HCT116 (cell line): ENCODE results near the gene SUMO3. TPM values are rescaled to one million over a fixed set of nuclear protein-coding genes. Genes with fewer than 3 reads are reported as not detected.
A peak's percentile ranks its signal among the peaks of the same experiment; 100 is the strongest.

Experiments used
- ATAC-seq: fragments of 200-7000 bp; cut with Tn5 transposase; 2 replicates; pipeline ENCODE4 v1.9.1; 2020; ENCODE audit warnings: mild to moderate bottlenecking, moderate library complexity
- BruUV-seq: library from RNA; stranded (reverse); fragments of 400-500 nt; replicated peaks from 2 replicates; lab custom pipeline; 2021; lab: Mats Ljungman, UMichigan
- CTCF ChIA-PET: fragments of 300-600 bp; sonication (Branson Sonifier 250); formaldehyde crosslinking; loops from one replicate; lab custom pipeline; 2021; ENCODE audit warnings: antibody characterized with exemption; lab: Charles Lee
- POLR2A ChIA-PET: fragments of 300-600, 350-600 bp; sonication (Branson Sonifier 250); formaldehyde crosslinking; loops from one replicate; lab custom pipeline; 2021; ENCODE audit warnings: antibody characterized with exemption; lab: Charles Lee
- RAD21 ChIA-PET, 2 experiments: fragments of 300-600 bp; sonication (Branson Sonifier 250); formaldehyde crosslinking; loops; one replicate each; lab custom pipeline; 2023; ENCODE audit warnings: low total read pairs in 2 of 2; ENCODE audit not compliant: uncharacterized antibody in 2 of 2, unreplicated experiment in 2 of 2, low non-redundant PET in 1 of 2; lab: Charles Lee
- DNase-seq: peaks from one replicate; pipeline ENCODE4 v3.0.0-alpha.2; 2010; ENCODE audit warnings: low read depth, low spot score
- H2AFZ ChIP-seq: fragments of 200-600 bp; shearing (Covaris generic), sonication (generic); 2 replicates; pipeline ENCODE4 v1.6.1; 2017; ENCODE audit warnings: low read depth, mixed run types, mixed read lengths, antibody characterized with exemption, low read length; ENCODE audit not compliant: poor library complexity, severe bottlenecking
- H3K27ac ChIP-seq: 2 replicates; pipeline ENCODE4 v1.5.1; 2012; ENCODE audit warnings: low read depth, low read length
- H3K27me3 ChIP-seq: fragments of 200-600 bp; sonication (generic); 2 replicates; pipeline ENCODE4 v1.6.1; 2016; ENCODE audit warnings: mixed run types, low read length, mixed read lengths; ENCODE audit not compliant: insufficient read depth
- H3K36me3 ChIP-seq, 2 experiments: fragments of 200-500 bp in 1 of 2; fragments of 200-600 bp in 1 of 2; sonication (Bioruptor generic) in 1 of 2; sonication (generic) in 1 of 2; 2 replicates each; pipeline versions ENCODE4 v1.5.1 to v1.6.1; 2014 to 2016; ENCODE audit warnings: low read length in 2 of 2, inconsistent platforms in 1 of 2, mixed read lengths in 1 of 2, mixed run types in 1 of 2; ENCODE audit not compliant: insufficient read depth in 2 of 2, control insufficient read depth in 1 of 2
- H3K4me1 ChIP-seq, 2 experiments: fragments of 200-600 bp in 1 of 2; sonication (generic) in 1 of 2; 2 replicates each; pipeline versions ENCODE4 v1.5.1 to v1.6.1; 2012 to 2017; ENCODE audit warnings: low read length in 2 of 2, inconsistent platforms in 1 of 2, mild to moderate bottlenecking in 1 of 2, mixed read lengths in 1 of 2, mixed run types in 1 of 2, moderate library complexity in 1 of 2; ENCODE audit not compliant: insufficient read depth in 2 of 2, control insufficient read depth in 1 of 2
- H3K4me2 ChIP-seq: fragments of 200-600 bp; sonication (generic); 2 replicates; pipeline ENCODE4 v1.6.1; 2017; ENCODE audit warnings: mixed run types, low read length, mixed read lengths
- H3K4me3 ChIP-seq, 2 experiments: fragments of 200-600 bp in 1 of 2; sonication (generic) in 1 of 2; replicated peaks in 1 of 2; 2 replicates each; pipeline ENCODE4 v1.5.1; 2011 to 2016; ENCODE audit warnings: low read length in 2 of 2, control low read depth in 1 of 2, low read depth in 1 of 2, mild to moderate bottlenecking in 1 of 2, mixed read lengths in 1 of 2, mixed run types in 1 of 2
- H3K79me2 ChIP-seq: fragments of 200-600 bp; sonication (generic); 2 replicates; pipeline ENCODE4 v1.6.1; 2017; ENCODE audit warnings: mild to moderate bottlenecking, mixed run types, low read length, moderate library complexity, mixed read lengths; ENCODE audit not compliant: insufficient read depth
- H3K9ac ChIP-seq: fragments of 200-600 bp; sonication (generic); 2 replicates; pipeline ENCODE4 v1.6.1; 2016; ENCODE audit warnings: low read length, mixed read lengths
- H3K9me2 ChIP-seq: fragments of 200-600 bp; sonication (generic), shearing (Covaris generic); 2 replicates; pipeline ENCODE4 v1.6.1; 2017; ENCODE audit warnings: mixed run types, mild to moderate bottlenecking, moderate library complexity; ENCODE audit not compliant: insufficient read depth
- H3K9me3 ChIP-seq, 2 experiments: fragments of 200-500 bp in 1 of 2; fragments of 200-600 bp in 1 of 2; sonication (Bioruptor generic) in 1 of 2; sonication (generic) in 1 of 2; 2 replicates each; pipeline ENCODE4 v1.6.1; 2014 to 2017; ENCODE audit warnings: low read length in 2 of 2, mixed read lengths in 2 of 2, inconsistent platforms in 1 of 2, low read depth in 1 of 2, mild to moderate bottlenecking in 1 of 2, mixed run types in 1 of 2, moderate library complexity in 1 of 2; ENCODE audit not compliant: control insufficient read depth in 1 of 2, insufficient read depth in 1 of 2
- H4K20me1 ChIP-seq: fragments of 200-600 bp; sonication (generic), shearing (Covaris generic); 2 replicates; pipeline ENCODE4 v1.6.1; 2017; ENCODE audit warnings: mixed run types, mild to moderate bottlenecking, moderate library complexity; ENCODE audit not compliant: insufficient read depth
- CBX3 ChIP-seq: IDR thresholded peaks from 2 replicates; pipeline ENCODE4 v1.6.1; 2012; ENCODE audit warnings: low read depth
- ELF1 ChIP-seq: IDR thresholded peaks from 2 replicates; pipeline ENCODE4 v1.6.1; 2012; ENCODE audit warnings: low read depth, borderline replicate concordance
- FOSL1 ChIP-seq: IDR thresholded peaks from 2 replicates; pipeline ENCODE4 v1.6.1; 2012; ENCODE audit warnings: low read depth
- POLR2AphosphoS5 ChIP-seq: IDR thresholded peaks from 2 replicates; pipeline ENCODE4 v1.6.1; 2011; ENCODE audit warnings: mild to moderate bottlenecking, low read depth, low read length, moderate library complexity
- SP1 ChIP-seq: IDR thresholded peaks from 2 replicates; pipeline ENCODE4 v1.6.1; 2012; ENCODE audit warnings: low read depth
- TCF7L2 ChIP-seq: IDR thresholded peaks from 2 replicates; pipeline ENCODE4 v1.7.0; 2011; ENCODE audit warnings: borderline replicate concordance, inconsistent platforms; ENCODE audit not compliant: insufficient read depth, insufficient read length; ENCODE audit errors: extremely low read depth
- ZNF274 ChIP-seq: fragments of 200-500 bp; sonication (Bioruptor generic); IDR thresholded peaks from 2 replicates; pipeline ENCODE4 v1.6.1; 2014; ENCODE audit warnings: mild to moderate bottlenecking, low read depth, low read length, inconsistent platforms
- intact Hi-C: fragments of 100-400 bp; cut with micrococcal nuclease; formaldehyde crosslinking; loops from 2 replicates; pipeline ENCODE4 v1.10.0; 2022
- total RNA-seq: library from RNA; stranded (reverse); gene quantifications from one replicate; pipeline ENCODE4 v1.2.1, GENCODE V29; 2021; ENCODE audit not compliant: unreplicated experiment
- TF ChIP-seq, protein P1 (sequence below): IDR thresholded peaks from 2 replicates; pipeline ENCODE4 v1.6.1; 2011; ENCODE audit warnings: mild to moderate bottlenecking, low read length, moderate library complexity; ENCODE audit not compliant: insufficient replicate concordance; ENCODE audit errors: extremely low read depth
- TF ChIP-seq, protein P2 (sequence below): IDR thresholded peaks from 2 replicates; pipeline ENCODE4 v1.6.1; 2012
- TF ChIP-seq, protein P3 (sequence below): IDR thresholded peaks from 2 replicates; pipeline ENCODE4 v1.6.1; 2012; ENCODE audit warnings: low read depth

Gene SUMO3
- total RNA-seq, 1 experiment from 2014 or later: 31.5 TPM

DNA sequence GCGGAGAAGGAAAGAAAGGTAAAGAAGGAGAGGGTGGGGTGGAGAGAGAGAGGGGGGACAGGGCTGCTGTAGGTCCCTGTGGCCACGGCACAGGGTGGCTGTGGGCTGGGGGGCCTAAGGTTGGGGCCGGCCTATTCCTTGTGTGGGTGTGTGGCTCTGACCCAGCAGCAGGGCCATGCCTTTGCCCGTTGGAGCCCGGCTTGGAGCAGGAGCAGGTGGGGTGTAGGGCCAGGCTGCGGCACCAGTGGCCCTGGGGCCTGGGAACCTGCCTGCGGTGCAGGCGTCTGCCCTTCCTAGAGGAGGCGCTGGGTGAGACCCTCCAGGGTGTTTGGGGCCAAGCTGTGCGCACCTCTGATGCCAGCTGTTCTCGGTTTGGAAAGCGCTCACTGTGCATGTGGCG, 19.7 kb upstream of the SUMO3 start:
- H4K20me1 ChIP-seq: no peaks in the 10 kb centered on the region
- ATAC-seq: peak; percentile 47; the same call in 1 of the 2 replicates
- H3K79me2 ChIP-seq: no peaks in the 10 kb centered on the region
- H3K9ac ChIP-seq: no peak overlapping the region
- no TSS peak for BruUV-seq
- DNase-seq: no peak
- H2AFZ ChIP-seq: no peak overlapping the region
- H3K4me2 ChIP-seq: no peak overlapping the region
- CTCF ChIA-PET: no interaction called here
- peaks cover 2 to 10% of the 10 kb centered on the region in 2 experiments; a peak in 1 of 4 replicates for H3K4me1 ChIP-seq
- RAD21 ChIA-PET: no interaction called here
- no peaks in the 10 kb centered on the region for H3K27me3 ChIP-seq
- no peaks in the 10 kb centered on the region for H3K9me3 ChIP-seq
- intact Hi-C loops: no loop called here
- H3K36me3 ChIP-seq: no peaks in the 10 kb centered on the region
- TF ChIP-seq TCF7L2 (no peak), CBX3 (no peak), ZNF274 (no peak), POLR2AphosphoS5 (no peak), FOSL1 (no peak), SP1 (no peak), ELF1 (no peak)
- TF ChIP-seq, protein P1, sequence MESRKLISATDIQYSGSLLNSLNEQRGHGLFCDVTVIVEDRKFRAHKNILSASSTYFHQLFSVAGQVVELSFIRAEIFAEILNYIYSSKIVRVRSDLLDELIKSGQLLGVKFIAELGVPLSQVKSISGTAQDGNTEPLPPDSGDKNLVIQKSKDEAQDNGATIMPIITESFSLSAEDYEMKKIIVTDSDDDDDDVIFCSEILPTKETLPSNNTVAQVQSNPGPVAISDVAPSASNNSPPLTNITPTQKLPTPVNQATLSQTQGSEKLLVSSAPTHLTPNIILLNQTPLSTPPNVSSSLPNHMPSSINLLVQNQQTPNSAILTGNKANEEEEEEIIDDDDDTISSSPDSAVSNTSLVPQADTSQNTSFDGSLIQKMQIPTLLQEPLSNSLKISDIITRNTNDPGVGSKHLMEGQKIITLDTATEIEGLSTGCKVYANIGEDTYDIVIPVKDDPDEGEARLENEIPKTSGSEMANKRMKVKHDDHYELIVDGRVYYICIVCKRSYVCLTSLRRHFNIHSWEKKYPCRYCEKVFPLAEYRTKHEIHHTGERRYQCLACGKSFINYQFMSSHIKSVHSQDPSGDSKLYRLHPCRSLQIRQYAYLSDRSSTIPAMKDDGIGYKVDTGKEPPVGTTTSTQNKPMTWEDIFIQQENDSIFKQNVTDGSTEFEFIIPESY: no peak
- TF ChIP-seq, protein P2, sequence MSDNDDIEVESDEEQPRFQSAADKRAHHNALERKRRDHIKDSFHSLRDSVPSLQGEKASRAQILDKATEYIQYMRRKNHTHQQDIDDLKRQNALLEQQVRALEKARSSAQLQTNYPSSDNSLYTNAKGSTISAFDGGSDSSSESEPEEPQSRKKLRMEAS: no peak
- TF ChIP-seq, protein P3, sequence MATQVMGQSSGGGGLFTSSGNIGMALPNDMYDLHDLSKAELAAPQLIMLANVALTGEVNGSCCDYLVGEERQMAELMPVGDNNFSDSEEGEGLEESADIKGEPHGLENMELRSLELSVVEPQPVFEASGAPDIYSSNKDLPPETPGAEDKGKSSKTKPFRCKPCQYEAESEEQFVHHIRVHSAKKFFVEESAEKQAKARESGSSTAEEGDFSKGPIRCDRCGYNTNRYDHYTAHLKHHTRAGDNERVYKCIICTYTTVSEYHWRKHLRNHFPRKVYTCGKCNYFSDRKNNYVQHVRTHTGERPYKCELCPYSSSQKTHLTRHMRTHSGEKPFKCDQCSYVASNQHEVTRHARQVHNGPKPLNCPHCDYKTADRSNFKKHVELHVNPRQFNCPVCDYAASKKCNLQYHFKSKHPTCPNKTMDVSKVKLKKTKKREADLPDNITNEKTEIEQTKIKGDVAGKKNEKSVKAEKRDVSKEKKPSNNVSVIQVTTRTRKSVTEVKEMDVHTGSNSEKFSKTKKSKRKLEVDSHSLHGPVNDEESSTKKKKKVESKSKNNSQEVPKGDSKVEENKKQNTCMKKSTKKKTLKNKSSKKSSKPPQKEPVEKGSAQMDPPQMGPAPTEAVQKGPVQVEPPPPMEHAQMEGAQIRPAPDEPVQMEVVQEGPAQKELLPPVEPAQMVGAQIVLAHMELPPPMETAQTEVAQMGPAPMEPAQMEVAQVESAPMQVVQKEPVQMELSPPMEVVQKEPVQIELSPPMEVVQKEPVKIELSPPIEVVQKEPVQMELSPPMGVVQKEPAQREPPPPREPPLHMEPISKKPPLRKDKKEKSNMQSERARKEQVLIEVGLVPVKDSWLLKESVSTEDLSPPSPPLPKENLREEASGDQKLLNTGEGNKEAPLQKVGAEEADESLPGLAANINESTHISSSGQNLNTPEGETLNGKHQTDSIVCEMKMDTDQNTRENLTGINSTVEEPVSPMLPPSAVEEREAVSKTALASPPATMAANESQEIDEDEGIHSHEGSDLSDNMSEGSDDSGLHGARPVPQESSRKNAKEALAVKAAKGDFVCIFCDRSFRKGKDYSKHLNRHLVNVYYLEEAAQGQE: no peak
- no peak overlapping the region for H3K4me3 ChIP-seq
- no peaks in the 10 kb centered on the region for H3K9me2 ChIP-seq
- POLR2A ChIA-PET: no interaction called here
- no peak overlapping the region for H3K27ac ChIP-seq
